Measurements from ENCODE around the gene CLEC11A. TPM values are rescaled to one million over a fixed set of nuclear protein-coding genes. Genes with fewer than 3 reads are reported as not detected.

The CLEC11A gene
- total and polyA plus RNA-seq, 2 of the 8 experiments (the other 6 are each of a cell fraction or from before 2014, with no cell fraction given) = 4.3 to 17.4 TPM

DNA sequence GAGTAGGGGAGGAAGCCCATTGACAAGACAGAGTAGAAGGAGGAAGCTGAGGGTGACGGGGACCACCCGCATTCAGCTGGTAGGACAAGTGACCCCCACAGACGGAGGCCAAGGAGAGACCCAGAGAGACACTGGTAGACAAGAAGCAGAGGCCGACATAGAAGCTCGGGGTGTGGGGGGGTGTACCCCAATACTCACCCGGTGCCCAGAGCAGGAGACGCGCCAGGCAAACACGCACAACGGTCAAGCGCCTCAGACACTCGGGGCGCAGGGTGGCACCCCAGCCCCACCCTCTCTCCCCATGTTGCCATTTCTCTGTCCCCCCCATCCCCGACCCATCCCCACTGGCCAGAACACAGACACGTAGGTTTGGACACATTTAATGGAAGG is 27.1 kb upstream of the CLEC11A start (continued):
- no peak for TF ChIP-seq GTF2F1 (IDR thresholded peaks at IDR 0.05; ENCODE audit: borderline replicate concordance, low read depth, low read length)
- TF ChIP-seq KDM1A (IDR thresholded peaks at IDR 0.05; ENCODE audit: borderline replicate concordance, low read length) = no peak
- TF ChIP-seq CEBPB (IDR thresholded peaks at IDR 0.05; ENCODE audit: low read depth, low read length) = no peak
- no peak for TF ChIP-seq SP2 (IDR thresholded peaks at IDR 0.05; ENCODE audit: low read length)
- TF ChIP-seq TAF1 (IDR thresholded peaks at IDR 0.05; ENCODE audit: low read depth, low read length) = no peak
- no peak for TF ChIP-seq BCL11A (IDR thresholded peaks at IDR 0.05; ENCODE audit: low read depth in 2 of 2, low read length in 2 of 2)
- TF ChIP-seq SRF (IDR thresholded peaks at IDR 0.05; ENCODE audit: low read depth, low read length) = no peak
- no peak for TF ChIP-seq ATF3 (IDR thresholded peaks at IDR 0.05; ENCODE audit: insufficient read depth, low read depth, low read length)
- TF ChIP-seq CREB1 (IDR thresholded peaks at IDR 0.05) = no peak
- no peak for TF ChIP-seq SIRT6 (IDR thresholded peaks at IDR 0.05; ENCODE audit: low read length)
